Islet precursor cell (in vitro differentiated cells): Measurements from ENCODE around the gene SLC35G2.
A peak's percentile ranks its signal among the peaks of the same experiment; 100 is the strongest.
"Not testable (repeated sequence)": the region's sequence is repeated elsewhere in the genome, so short reads cannot be mapped to it uniquely, and the experiment has no call there.

ENCODE experiments used
- DNase-seq: peaks from one replicate; pipeline ENCODE4 v3.0.0-alpha.2; 2018

SLC35G2 gene

GRCh38 chr3:136891934-136892855 is 73.3 kb downstream of the SLC35G2 start:
- DNase-seq: peak; percentile 79

- peak; percentile 72 for DNase-seq
Measured at GRCh38 chr3:136893848-136894443, 75.0 kb downstream of the SLC35G2 start.

- not testable (repeated sequence) for DNase-seq
Measured at GRCh38 chr3:136897171-136897570, 78.2 kb downstream of the SLC35G2 start.

GRCh38 chr3:136898549-136898948 is 79.6 kb downstream of the SLC35G2 start:
- no peak for DNase-seq

GRCh38 chr3:136898954-136899353 is 80.0 kb downstream of the SLC35G2 start:
- peak; percentile 74 for DNase-seq

- DNase-seq: peak; percentile 56
Measured at GRCh38 chr3:136899622-136900158, 80.8 kb downstream of the SLC35G2 start.

- not testable (repeated sequence) for DNase-seq
Measured at GRCh38 chr3:136900694-136901093, 81.8 kb downstream of the SLC35G2 start.

- no peak for DNase-seq
Measured at GRCh38 chr3:136901391-136901790, 82.5 kb downstream of the SLC35G2 start.

- DNase-seq: not testable (repeated sequence)
Measured at GRCh38 chr3:136902530-136902929, 83.6 kb downstream of the SLC35G2 start.

GRCh38 chr3:136903899-136904298 is 85.0 kb downstream of the SLC35G2 start:
- no peak for DNase-seq

GRCh38 chr3:136904746-136905145 is 85.8 kb downstream of the SLC35G2 start:
- DNase-seq: no peak
